Measurements from ENCODE around the gene KIDINS220. TPM values are rescaled to one million over a fixed set of nuclear protein-coding genes. Genes with fewer than 3 reads are reported as not detected.
A peak's percentile ranks its signal among the peaks of the same experiment; 100 is the strongest.

The KIDINS220 gene
- total RNA-seq, 1 experiment from 2014 or later = 50.8 TPM

GRCh38 chr2:8704906-8705305 is 132.5 kb downstream of the KIDINS220 start:
- H3K27me3 ChIP-seq (replicated peaks) = no peaks in the 10 kb centered on the region
- peak in 1 of 2 experiments; percentile 42 for DNase-seq (ENCODE audit: low read depth in 1 of 2, low spot score in 2 of 2)
- no peak overlapping the region for H3K4me3 ChIP-seq
- H3K36me3 ChIP-seq = no peaks in the 10 kb centered on the region
- no peak overlapping the region for H3K27ac ChIP-seq
- no peaks in the 10 kb centered on the region for H3K9me3 ChIP-seq (replicated peaks)
- H3K4me1 ChIP-seq (replicated peaks) = peaks cover 5% of the 10 kb centered on the region

DNA sequence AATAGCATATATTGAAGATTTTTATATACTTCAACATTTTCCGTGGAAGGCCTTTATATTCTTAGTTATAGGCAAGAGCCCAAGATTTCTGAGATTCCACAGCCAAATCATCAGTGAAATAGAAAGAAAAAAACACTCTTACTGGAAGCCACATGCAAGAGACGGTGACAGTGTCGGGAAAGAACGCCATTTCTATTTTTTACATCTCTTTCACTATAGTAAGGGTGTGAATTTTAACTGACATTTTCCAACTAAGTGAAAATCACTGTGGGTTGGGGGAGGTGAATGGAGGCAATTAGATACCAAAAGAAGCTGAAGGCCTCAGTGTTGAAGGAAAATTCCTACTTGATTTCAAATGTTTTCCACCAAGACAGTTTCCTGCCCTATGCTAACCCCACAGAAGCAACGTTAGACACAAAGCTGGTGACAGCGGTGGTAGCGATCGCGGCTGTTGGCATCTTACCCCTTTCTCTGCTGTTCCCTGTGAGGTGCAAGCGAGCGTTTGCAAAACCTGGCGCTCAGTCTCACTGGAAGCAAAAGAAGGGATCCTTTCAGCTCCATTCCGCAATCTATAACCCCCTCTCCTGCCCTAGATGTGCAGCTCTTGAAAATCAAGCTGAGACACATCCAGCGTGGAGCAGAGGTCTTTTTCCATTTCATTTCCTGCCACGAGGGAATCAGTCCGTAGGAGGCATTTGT is 135.6 kb downstream of the KIDINS220 start:
- H3K27me3 ChIP-seq (replicated peaks) = no peaks in the 10 kb centered on the region
- H3K27ac ChIP-seq = no peak overlapping the region

GRCh38 chr2:8699839-8700238 is 137.6 kb downstream of the KIDINS220 start:
- no peak overlapping the region for H3K4me3 ChIP-seq
- H3K4me1 ChIP-seq (replicated peaks) = 0 out of 2 replicates have a peak, but pooled peaks cover 3% of the 10 kb centered on the region
- no peak for DNase-seq (ENCODE audit: low read depth in 1 of 2, low spot score in 2 of 2)
- no peaks in the 10 kb centered on the region for H3K36me3 ChIP-seq
- no peaks in the 10 kb centered on the region for H3K27me3 ChIP-seq (replicated peaks)
- H3K27ac ChIP-seq = no peak overlapping the region
- H3K9me3 ChIP-seq (replicated peaks) = no peaks in the 10 kb centered on the region

More for the DNA sequence above, 135.6 kb downstream of the KIDINS220 start:
- Histone ChIP-seq H3K4me1 (replicated peaks) (peaks cover 5% of the 10 kb centered on the region), H3K4me3 (no peak overlapping the region), H3K9me3 (replicated peaks) (no peaks in the 10 kb centered on the region), H3K36me3 (no peaks in the 10 kb centered on the region)
- no peak for DNase-seq (ENCODE audit: low read depth in 1 of 2, low spot score in 2 of 2)

DNA sequence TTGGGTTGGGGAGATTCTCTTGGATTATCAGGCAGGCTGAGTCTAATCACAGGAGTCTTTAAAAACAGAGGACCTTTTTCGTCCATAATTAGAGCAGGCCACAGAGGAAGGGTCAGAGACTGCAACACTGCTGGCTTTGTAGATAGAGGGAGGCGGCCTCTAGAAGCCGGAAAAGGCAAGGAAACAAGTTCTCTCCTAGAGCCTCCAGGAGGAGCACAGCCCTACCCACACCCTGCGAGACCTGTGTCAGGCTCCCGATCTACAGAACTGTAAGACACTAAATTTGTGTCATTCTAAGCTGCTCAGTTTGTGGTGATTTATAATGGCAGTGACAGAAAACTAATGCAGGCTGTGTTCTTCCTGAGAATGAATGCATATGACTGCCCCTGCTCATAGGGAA is 140.2 kb downstream of the KIDINS220 start:
- DNase-seq (ENCODE audit: low read depth in 1 of 2, low spot score in 2 of 2) = no peak
- Histone ChIP-seq H3K9me3 (replicated peaks) (no peaks in the 10 kb centered on the region), H3K4me1 (replicated peaks) (peaks cover 8% of the 10 kb centered on the region; the same call in 1 of the 2 replicates), H3K36me3 (no peaks in the 10 kb centered on the region), H3K27ac (no peak overlapping the region), H3K27me3 (replicated peaks) (no peaks in the 10 kb centered on the region), H3K4me3 (no peak overlapping the region)

GRCh38 chr2:8694737-8695136 is 142.7 kb downstream of the KIDINS220 start:
- no peaks in the 10 kb centered on the region for H3K9me3 ChIP-seq (replicated peaks)
- no peaks in the 10 kb centered on the region for H3K27me3 ChIP-seq (replicated peaks)
- peaks cover 8% of the 10 kb centered on the region; the same call in 1 of the 2 replicates for H3K4me1 ChIP-seq (replicated peaks)
- no peak overlapping the region for H3K27ac ChIP-seq
- no peaks in the 10 kb centered on the region for H3K36me3 ChIP-seq
- H3K4me3 ChIP-seq = no peak overlapping the region
- DNase-seq (ENCODE audit: low read depth in 1 of 2, low spot score in 2 of 2) = peak in 1 of 2 experiments; percentile 37

DNA sequence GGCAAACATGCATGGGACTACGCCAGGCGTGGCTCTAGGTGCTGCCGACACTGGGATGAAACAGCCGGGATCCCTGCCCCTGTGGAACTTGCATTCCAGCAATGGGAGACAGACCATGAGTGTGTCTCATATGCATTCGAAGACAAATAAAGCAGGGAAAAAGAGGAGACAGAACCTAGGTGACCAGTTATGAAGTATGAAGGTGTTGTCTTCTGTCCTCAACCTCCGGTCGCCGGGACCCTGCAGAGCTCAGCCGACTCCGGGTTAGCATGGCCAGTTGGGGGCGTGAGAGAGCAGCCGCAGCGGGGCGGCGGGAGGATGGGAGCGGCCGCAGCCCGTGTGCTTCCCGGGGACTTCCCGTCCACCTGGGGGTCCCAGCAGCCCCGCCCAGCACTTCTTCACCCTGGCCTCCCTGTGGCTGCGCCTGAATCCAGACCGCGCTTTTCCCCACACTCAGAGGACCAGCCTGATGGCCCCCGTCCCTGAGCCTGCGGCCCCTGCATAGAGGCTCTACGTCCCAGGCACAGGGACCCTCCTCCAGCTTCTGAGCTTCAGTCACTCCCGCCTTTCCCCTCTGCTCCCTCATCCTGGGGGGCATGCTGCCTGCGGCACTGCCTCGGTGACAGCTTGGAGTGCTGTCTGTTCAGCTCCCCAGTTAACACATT is 144.1 kb downstream of the KIDINS220 start:
- H3K27ac ChIP-seq = no peak overlapping the region
- no peaks in the 10 kb centered on the region for H3K9me3 ChIP-seq (replicated peaks)
- peaks cover 8% of the 10 kb centered on the region; the same call in 1 of the 2 replicates for H3K4me1 ChIP-seq (replicated peaks)
- H3K27me3 ChIP-seq (replicated peaks) = no peaks in the 10 kb centered on the region
- no peak overlapping the region for H3K4me3 ChIP-seq
- no peak for DNase-seq (ENCODE audit: low read depth in 1 of 2, low spot score in 2 of 2)
- no peaks in the 10 kb centered on the region for H3K36me3 ChIP-seq

GRCh38 chr2:8692783-8693156 is 144.6 kb downstream of the KIDINS220 start:
- Histone ChIP-seq H3K4me3 (no peak overlapping the region), H3K27ac (no peak overlapping the region), H3K9me3 (replicated peaks) (no peaks in the 10 kb centered on the region), H3K4me1 (replicated peaks) (peaks cover 8% of the 10 kb centered on the region; the same call in 1 of the 2 replicates), H3K36me3 (no peaks in the 10 kb centered on the region), H3K27me3 (replicated peaks) (no peaks in the 10 kb centered on the region)
- DNase-seq (ENCODE audit: low read depth in 1 of 2, low spot score in 2 of 2) = no peak

- DNase-seq (ENCODE audit: low read depth in 1 of 2, low spot score in 2 of 2) = no peak
- Histone ChIP-seq H3K4me1 (replicated peaks) (peaks cover 8% of the 10 kb centered on the region; the same call in 1 of the 2 replicates), H3K4me3 (no peak overlapping the region), H3K36me3 (no peaks in the 10 kb centered on the region), H3K9me3 (replicated peaks) (no peaks in the 10 kb centered on the region), H3K27ac (no peak overlapping the region), H3K27me3 (replicated peaks) (no peaks in the 10 kb centered on the region)
Observed at GRCh38 chr2:8691859-8692437, 145.5 kb downstream of the KIDINS220 start.

- Histone ChIP-seq H3K4me3 (peak overlapping the region; percentile 47), H3K4me1 (replicated peaks) (peaks cover 17% of the 10 kb centered on the region), H3K27me3 (replicated peaks) (no peaks in the 10 kb centered on the region), H3K36me3 (peaks cover 33% of the 10 kb centered on the region), H3K27ac (no peak overlapping the region), H3K9me3 (replicated peaks) (no peaks in the 10 kb centered on the region)
- DNase-seq (ENCODE audit: low read depth in 1 of 2, low spot score in 2 of 2) = peak; percentile 66 to 78
Observed at GRCh38 chr2:8685697-8686358, 151.6 kb downstream of the KIDINS220 start.

DNA sequence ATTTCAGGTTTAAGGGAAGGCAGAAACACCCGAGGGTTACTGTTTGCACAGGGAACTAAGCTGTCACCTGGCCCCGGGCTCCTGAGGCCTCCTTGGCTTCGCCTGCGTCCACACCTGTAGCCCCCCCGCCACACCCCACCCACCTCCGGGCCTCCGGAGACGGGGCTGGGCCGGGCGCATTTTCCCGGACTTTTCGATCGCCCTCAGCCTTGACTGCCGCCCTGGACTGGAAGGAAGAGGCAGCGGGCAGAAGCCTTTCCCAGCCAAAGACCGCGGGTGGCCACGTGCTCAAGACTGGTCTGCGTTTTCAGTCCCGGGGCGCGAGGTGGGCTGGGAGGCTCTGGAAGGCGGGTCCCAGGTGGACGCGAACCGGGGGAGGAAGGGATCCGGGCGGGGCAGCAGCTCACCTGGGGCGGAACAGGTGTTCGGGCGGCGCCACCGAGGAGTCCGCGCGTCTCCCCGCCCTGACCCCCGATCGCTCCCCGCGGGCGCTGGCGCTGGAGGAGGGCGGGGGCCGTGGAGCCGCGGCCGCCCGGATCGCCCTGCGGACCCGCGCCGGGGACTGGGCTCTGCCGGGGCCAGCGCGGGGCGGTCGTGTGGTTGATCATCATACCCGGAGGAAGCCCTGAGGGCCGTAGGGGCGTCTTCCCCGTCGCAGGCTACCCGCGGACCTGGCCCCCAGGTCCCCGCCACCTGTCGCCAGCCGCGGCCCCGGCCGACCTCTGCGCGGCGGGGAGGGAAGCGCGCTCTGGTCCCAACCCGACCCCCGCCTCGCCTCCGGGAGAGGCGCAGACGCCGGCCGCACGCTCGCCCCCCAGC is 152.3 kb downstream of the KIDINS220 start:
- no peaks in the 10 kb centered on the region for H3K27me3 ChIP-seq (replicated peaks)
- peak overlapping the region; percentile 47 for H3K4me3 ChIP-seq
- DNase-seq (ENCODE audit: low read depth in 1 of 2, low spot score in 2 of 2) = peak; percentile 66 to 77
- H3K36me3 ChIP-seq = peaks cover 33% of the 10 kb centered on the region
- peak overlapping the region; percentile 10; the same call in 1 of the 2 replicates for H3K27ac ChIP-seq
- no peaks in the 10 kb centered on the region for H3K9me3 ChIP-seq (replicated peaks)
- H3K4me1 ChIP-seq (replicated peaks) = peaks cover 24% of the 10 kb centered on the region

GRCh38 chr2:8684540-8684877 is 152.9 kb downstream of the KIDINS220 start:
- peak in 1 of 2 experiments; percentile 43 for DNase-seq (ENCODE audit: low read depth in 1 of 2, low spot score in 2 of 2)

GRCh38 chr2:8682719-8683667 is 154.4 kb downstream of the KIDINS220 start:
- Histone ChIP-seq H3K27me3 (replicated peaks) (no peaks in the 10 kb centered on the region), H3K27ac (peak overlapping the region; percentile 40), H3K36me3 (peaks cover 33% of the 10 kb centered on the region), H3K9me3 (replicated peaks) (no peaks in the 10 kb centered on the region), H3K4me3 (peak overlapping the region; percentile 56), H3K4me1 (replicated peaks) (peaks cover 38% of the 10 kb centered on the region)
- DNase-seq (ENCODE audit: low read depth in 1 of 2, low spot score in 2 of 2) = peak in 1 of 2 experiments; percentile 71

More at GRCh38 chr2:8684540-8684877, 152.9 kb downstream of the KIDINS220 start:
- Histone ChIP-seq H3K27me3 (replicated peaks) (no peaks in the 10 kb centered on the region), H3K9me3 (replicated peaks) (no peaks in the 10 kb centered on the region), H3K27ac (peak overlapping the region; percentile 10; the same call in 1 of the 2 replicates), H3K4me3 (peak overlapping the region; percentile 47), H3K4me1 (replicated peaks) (peaks cover 30% of the 10 kb centered on the region), H3K36me3 (peaks cover 33% of the 10 kb centered on the region)
